Activated T-helper 1 cell treated with anti-CD3 and anti-CD28 coated beads, Interleukin-12 subunit alpha, Interleukin-12 subunit beta, Interleukin-2, Interleukin-4 antibody, amounts not matched to agents 30 ng/mL and 10 ng/mL and 1 ng/mL, durations not matched to agents 14 hours and 24 hours and 36 hours (primary cell): ENCODE results near the gene GIN1. TPM values are rescaled to one million over a fixed set of nuclear protein-coding genes. Genes with fewer than 3 reads are reported as not detected.
"Not testable (repeated sequence)": the region's sequence is repeated elsewhere in the genome, so short reads cannot be mapped to it uniquely, and the experiment has no call there.

Experiments used
- DNase-seq: peaks from one replicate; pipeline ENCODE4 v3.0.0; 2021; ENCODE audit warnings: low spot score
- H3K27ac Mint-ChIP-seq: one replicate; pipeline ENCODE4 v1.8.0; 2021; ENCODE audit warnings: mild to moderate bottlenecking, mixed read lengths
- H3K27me3 Mint-ChIP-seq: one replicate; pipeline ENCODE4 v1.8.0; 2022; ENCODE audit warnings: mild to moderate bottlenecking, moderate library complexity, mixed read lengths; ENCODE audit not compliant: insufficient read depth
- H3K36me3 Mint-ChIP-seq: one replicate; pipeline ENCODE4 v1.8.0; 2021; ENCODE audit warnings: low read depth, mixed read lengths
- H3K4me1 Mint-ChIP-seq: one replicate; pipeline ENCODE4 v1.8.0; 2021; ENCODE audit warnings: low read depth, mixed read lengths
- H3K4me3 Mint-ChIP-seq: one replicate; pipeline ENCODE4 v1.8.0; 2021; ENCODE audit warnings: mild to moderate bottlenecking, moderate library complexity, mixed read lengths
- H3K9me3 Mint-ChIP-seq: one replicate; pipeline ENCODE4 v1.8.0; 2021; ENCODE audit warnings: mixed read lengths
- intact Hi-C: fragments of 100-400 bp; cut with micrococcal nuclease; formaldehyde crosslinking; loops from one replicate; pipeline ENCODE4 v1.15.1; 2024
- total RNA-seq: library from RNA; stranded (reverse); gene quantifications from 2 replicates; pipeline ENCODE4 v1.2.3, GENCODE V29; 2022

Gene GIN1
- total RNA-seq, 1 donor from 2014 or later: 9.3 TPM

DNA sequence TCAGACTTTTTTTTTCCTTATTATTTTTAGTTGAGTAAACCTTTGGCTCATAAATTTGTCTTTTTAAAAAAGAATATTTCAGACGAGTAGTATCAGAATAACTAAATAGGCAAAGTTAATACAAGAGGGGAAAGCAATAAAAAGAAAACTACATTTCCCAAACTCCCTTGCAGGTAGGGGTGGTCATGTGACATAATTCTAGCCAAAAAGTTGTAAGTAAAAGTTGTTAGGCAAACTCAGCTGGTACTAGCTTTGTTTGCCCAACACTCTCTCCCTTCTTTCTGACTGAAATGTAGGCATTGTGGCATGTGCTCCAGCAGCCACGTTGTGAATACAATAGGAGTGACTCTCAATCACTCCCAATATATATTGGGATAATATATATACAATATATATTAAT, 20.9 kb downstream of the GIN1 start:
- Mint-ChIP-seq H3K9me3 (no peaks in the 10 kb centered on the region), H3K4me3 (no peak overlapping the region), H3K27me3 (no peaks in the 10 kb centered on the region), H3K36me3 (peaks cover 15% of the 10 kb centered on the region), H3K4me1 (no peaks in the 10 kb centered on the region), H3K27ac (no peak overlapping the region)
- intact Hi-C loops: no loop called here
- no peak for DNase-seq

DNA sequence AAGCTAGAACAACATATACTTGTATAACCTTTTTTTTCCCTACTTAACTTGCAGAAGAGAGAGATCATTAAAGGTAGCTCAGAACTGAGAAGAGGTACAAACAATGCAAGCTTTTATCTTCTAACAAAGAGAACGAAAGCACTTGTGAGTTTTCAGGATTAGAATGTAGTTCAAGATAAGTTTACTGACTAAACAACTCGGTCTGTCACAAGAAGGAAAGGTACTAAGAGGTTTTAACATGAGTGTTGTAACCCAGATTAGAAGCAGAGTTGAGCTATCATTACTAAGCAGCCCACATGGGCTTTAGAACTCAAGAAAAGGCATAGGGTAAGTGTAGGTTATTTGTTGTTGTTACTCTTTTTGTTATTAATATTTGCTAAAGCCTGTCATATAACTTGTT, 25.2 kb downstream of the GIN1 start:
- Mint-ChIP-seq H3K27ac (no peak overlapping the region), H3K4me3 (no peak overlapping the region), H3K27me3 (no peaks in the 10 kb centered on the region), H3K36me3 (peaks cover 23% of the 10 kb centered on the region), H3K9me3 (no peaks in the 10 kb centered on the region), H3K4me1 (no peaks in the 10 kb centered on the region)
- no peak for DNase-seq
- intact Hi-C loops: no loop called here

DNA sequence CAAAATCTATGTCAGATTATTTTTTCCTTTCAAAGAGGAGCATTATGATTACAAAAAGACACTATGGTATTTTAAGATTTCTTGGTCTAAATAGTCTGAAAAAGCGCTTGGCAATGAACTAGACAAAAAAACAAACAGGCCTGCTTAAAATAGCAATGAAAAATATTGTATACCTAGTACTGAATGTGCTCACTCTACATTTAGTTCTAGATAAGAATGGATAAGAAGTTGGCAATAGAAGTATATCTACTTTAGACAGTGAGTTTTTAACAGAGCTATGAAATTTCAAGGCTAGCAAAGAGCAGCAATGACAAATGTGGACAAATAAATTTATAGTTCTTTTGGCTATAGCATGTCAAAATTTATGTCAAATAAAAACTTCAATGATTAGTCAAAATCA, 26.2 kb downstream of the GIN1 start:
- Mint-ChIP-seq H3K9me3 (no peaks in the 10 kb centered on the region), H3K36me3 (peaks cover 26% of the 10 kb centered on the region), H3K27me3 (no peaks in the 10 kb centered on the region), H3K4me3 (no peak overlapping the region), H3K27ac (no peak overlapping the region), H3K4me1 (no peaks in the 10 kb centered on the region)
- DNase-seq: no peak
- intact Hi-C loops: no loop called here

DNA sequence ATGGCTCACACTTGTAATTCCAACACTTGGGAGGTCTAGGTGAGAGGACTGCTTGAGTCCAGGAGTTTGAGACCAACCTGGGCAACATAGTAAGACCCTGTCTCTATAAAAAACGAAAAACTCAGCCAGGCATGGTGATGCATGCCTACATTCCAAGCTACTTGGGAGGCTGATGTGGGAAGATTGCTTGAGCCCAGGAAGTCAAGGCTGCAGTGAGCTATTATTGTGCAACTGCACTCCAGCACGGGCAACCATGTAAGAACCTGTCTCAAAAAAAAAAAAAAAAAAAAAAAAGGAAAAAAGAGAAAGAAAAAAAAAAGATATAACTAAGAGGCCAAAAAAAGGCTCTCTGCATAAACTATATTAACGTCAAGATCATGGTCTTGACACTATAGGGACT, 27.3 kb downstream of the GIN1 start:
- Mint-ChIP-seq H3K4me1 (no peaks in the 10 kb centered on the region), H3K4me3 (no peak overlapping the region), H3K27ac (no peak overlapping the region), H3K9me3 (no peaks in the 10 kb centered on the region), H3K36me3 (peaks cover 26% of the 10 kb centered on the region), H3K27me3 (no peaks in the 10 kb centered on the region)
- no peak for DNase-seq
- intact Hi-C loops: no loop called here

- no peak overlapping the region for H3K4me3 Mint-ChIP-seq
- H3K27me3 Mint-ChIP-seq: no peaks in the 10 kb centered on the region
- intact Hi-C loops: no loop called here
- peaks cover 7% of the 10 kb centered on the region for H3K9me3 Mint-ChIP-seq
- no peaks in the 10 kb centered on the region for H3K4me1 Mint-ChIP-seq
- peaks cover 28% of the 10 kb centered on the region for H3K36me3 Mint-ChIP-seq
- DNase-seq: no peak
- H3K27ac Mint-ChIP-seq: no peak overlapping the region
These were observed 29.1 kb downstream of the GIN1 start for GRCh38 chr5:103090791-103091190.

DNA sequence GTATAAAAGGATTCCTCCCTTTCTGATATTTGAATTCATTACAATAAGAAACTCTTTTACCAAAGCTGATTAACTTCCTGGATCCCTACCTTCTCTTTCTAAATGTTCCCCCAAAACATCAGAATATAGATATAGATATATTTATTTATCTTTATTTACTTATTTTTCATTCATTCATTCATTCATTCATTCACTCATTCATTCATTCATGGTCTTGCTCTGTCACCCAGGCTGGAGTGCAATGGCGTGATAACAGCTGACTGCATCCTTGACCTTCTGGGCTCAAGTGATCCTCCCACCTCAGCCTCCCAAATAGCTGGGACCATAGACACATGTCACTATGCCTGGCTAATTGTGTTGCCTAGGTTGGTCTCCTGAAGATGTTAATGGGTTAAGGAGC, 30.7 kb downstream of the GIN1 start:
- Mint-ChIP-seq H3K4me1 (no peaks in the 10 kb centered on the region), H3K27ac (no peak overlapping the region), H3K27me3 (no peaks in the 10 kb centered on the region), H3K9me3 (peaks cover 10% of the 10 kb centered on the region), H3K36me3 (peaks cover 34% of the 10 kb centered on the region), H3K4me3 (no peak overlapping the region)
- intact Hi-C loops: no loop called here
- no peak for DNase-seq

GRCh38 chr5:103086547-103086946, 33.4 kb downstream of the GIN1 start:
- H3K36me3 Mint-ChIP-seq: peaks cover 27% of the 10 kb centered on the region
- H3K9me3 Mint-ChIP-seq: peaks cover 32% of the 10 kb centered on the region
- no peaks in the 10 kb centered on the region for H3K4me1 Mint-ChIP-seq
- H3K4me3 Mint-ChIP-seq: no peak overlapping the region
- no peak overlapping the region for H3K27ac Mint-ChIP-seq
- H3K27me3 Mint-ChIP-seq: no peaks in the 10 kb centered on the region
- intact Hi-C loops: no loop called here
- DNase-seq: no peak

DNA sequence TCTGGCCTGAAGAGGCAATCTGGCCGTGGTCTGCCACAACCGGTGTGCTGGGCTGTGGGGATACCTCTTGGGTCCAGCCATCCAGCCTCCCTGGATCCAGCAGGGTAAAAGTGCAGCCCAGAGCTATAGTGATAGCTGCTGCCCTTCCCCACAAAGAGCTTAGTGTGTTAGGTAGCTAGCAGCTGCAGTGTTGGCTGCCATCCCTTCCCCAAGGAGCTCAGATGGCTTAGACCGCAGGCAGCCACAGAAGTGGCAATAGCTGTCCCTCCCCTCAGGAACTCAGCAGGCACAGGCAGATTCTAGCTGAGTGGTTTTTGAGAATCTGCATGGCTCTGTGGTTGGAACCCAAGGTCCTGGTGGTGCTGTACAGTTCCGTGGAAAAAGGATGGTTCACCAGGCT, 40.1 kb downstream of the GIN1 start:
- Mint-ChIP-seq H3K4me3 (no peak overlapping the region), H3K4me1 (no peaks in the 10 kb centered on the region)

GRCh38 chr5:103075442-103075841, 44.5 kb downstream of the GIN1 start:
- Mint-ChIP-seq H3K4me3 (no peak overlapping the region), H3K27ac (no peak overlapping the region), H3K36me3 (no peaks in the 10 kb centered on the region), H3K9me3 (peaks cover 49% of the 10 kb centered on the region), H3K4me1 (no peaks in the 10 kb centered on the region), H3K27me3 (peaks cover 4% of the 10 kb centered on the region)
- DNase-seq: no peak
- intact Hi-C loops: no loop called here

More for the DNA sequence above, 40.1 kb downstream of the GIN1 start:
- intact Hi-C loops: no loop called here
- peaks cover 70% of the 10 kb centered on the region for H3K9me3 Mint-ChIP-seq
- DNase-seq: no peak
- peaks cover 5% of the 10 kb centered on the region for H3K36me3 Mint-ChIP-seq
- H3K27me3 Mint-ChIP-seq: peaks cover 2% of the 10 kb centered on the region
- no peak overlapping the region for H3K27ac Mint-ChIP-seq

DNA sequence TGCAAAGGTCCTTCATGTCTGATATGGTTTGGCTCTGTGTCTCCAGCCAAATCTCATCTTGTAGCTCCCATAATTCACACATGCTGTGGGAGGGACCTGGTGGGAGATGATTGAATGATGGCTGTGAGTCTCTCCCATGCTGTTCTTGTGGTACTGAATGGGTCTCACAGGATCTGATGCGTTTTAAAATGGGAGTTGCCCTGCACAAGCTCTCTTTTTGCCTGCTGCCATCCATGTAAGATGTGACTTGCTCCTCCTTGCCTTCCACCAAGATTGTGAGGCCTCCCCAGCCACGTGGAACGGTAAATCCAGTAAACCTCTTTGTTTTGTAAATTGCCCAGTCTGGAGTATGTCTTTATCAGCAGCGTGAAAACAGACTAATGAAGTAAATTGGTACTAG, 46.4 kb downstream of the GIN1 start:
- DNase-seq, H3K27me3 Mint-ChIP-seq, H3K4me1 Mint-ChIP-seq, H3K36me3 Mint-ChIP-seq, H3K4me3 Mint-ChIP-seq, H3K27ac Mint-ChIP-seq, intact Hi-C loops: not testable (repeated sequence)
- H3K9me3 Mint-ChIP-seq: peaks cover 46% of the 10 kb centered on the region

DNA sequence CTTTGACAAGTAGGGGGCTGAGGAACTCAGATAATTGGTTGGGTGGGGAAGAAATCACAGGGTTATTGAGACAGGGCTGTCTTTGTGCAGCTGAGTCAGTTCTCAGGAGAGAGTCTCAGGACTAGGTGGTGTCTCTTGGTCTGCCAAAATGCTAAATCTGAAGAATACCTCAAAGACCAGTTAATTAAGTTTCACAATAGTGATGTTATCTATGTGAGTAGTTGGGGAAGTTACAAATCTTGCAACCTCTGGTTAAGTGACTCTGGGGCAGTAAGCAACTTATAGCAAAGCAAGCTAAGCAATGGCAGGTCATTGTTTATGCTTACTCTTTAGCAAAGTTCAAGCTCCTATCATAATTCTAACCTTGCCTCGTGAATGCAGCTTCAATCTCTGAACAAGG, 53.6 kb downstream of the GIN1 start:
- Mint-ChIP-seq H3K36me3 (no peaks in the 10 kb centered on the region), H3K27ac (no peak overlapping the region), H3K9me3 (no peaks in the 10 kb centered on the region), H3K27me3 (peaks cover 9% of the 10 kb centered on the region), H3K4me1 (no peaks in the 10 kb centered on the region), H3K4me3 (no peak overlapping the region)
- DNase-seq: no peak
- intact Hi-C loops: no loop called here

GRCh38 chr5:103060424-103060954, 59.4 kb downstream of the GIN1 start:
- no peak for DNase-seq
- H3K36me3 Mint-ChIP-seq: no peaks in the 10 kb centered on the region
- H3K9me3 Mint-ChIP-seq: no peaks in the 10 kb centered on the region
- H3K4me1 Mint-ChIP-seq: no peaks in the 10 kb centered on the region
- H3K4me3 Mint-ChIP-seq: no peak overlapping the region
- H3K27ac Mint-ChIP-seq: no peak overlapping the region
- peaks cover 9% of the 10 kb centered on the region for H3K27me3 Mint-ChIP-seq
- intact Hi-C loops: no loop called here

DNA sequence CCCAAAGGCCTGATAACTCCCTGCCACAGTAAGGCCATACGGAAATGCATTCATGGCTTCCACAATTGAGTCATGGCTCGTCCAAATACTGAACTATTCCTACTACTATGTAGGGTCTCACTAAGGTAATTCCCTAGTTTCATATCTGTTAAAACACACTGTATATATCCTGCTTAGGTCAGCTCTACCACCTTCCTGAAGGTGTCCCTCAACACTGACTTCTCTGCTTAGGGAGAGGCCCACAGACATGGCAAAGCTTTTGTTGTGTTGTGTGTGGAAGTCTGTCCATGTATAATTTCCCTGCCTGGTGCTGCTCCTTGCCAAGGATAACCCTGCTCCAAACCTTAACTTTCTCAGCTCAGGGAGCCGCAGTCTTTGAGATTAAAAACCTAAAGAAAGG, 60.4 kb downstream of the GIN1 start:
- Mint-ChIP-seq H3K27ac (no peak overlapping the region), H3K4me3 (no peak overlapping the region), H3K27me3 (peaks cover 9% of the 10 kb centered on the region), H3K9me3 (no peaks in the 10 kb centered on the region), H3K36me3 (no peaks in the 10 kb centered on the region), H3K4me1 (no peaks in the 10 kb centered on the region)
- no peak for DNase-seq
- intact Hi-C loops: no loop called here
